Mesodermal cell (in vitro differentiated cells): ENCODE measurements around the gene MROH7.

Source experiments
- H3K27ac ChIP-seq: 2 replicates; pipeline ENCODE4 v1.7.0; 2013; ENCODE audit warnings: mild to moderate bottlenecking, low read depth, low read length, moderate library complexity; ENCODE audit not compliant: severe bottlenecking
- H3K36me3 ChIP-seq: 2 replicates; pipeline ENCODE4 v1.7.1; 2013; ENCODE audit warnings: mild to moderate bottlenecking, low read length, moderate library complexity; ENCODE audit not compliant: control insufficient read depth, insufficient read depth
- H3K4me1 ChIP-seq: one replicate; pipeline ENCODE4 v1.7.1; 2013; ENCODE audit warnings: mild to moderate bottlenecking, low read length; ENCODE audit not compliant: insufficient read depth, control insufficient read depth, poor library complexity, severe bottlenecking
- H3K4me3 ChIP-seq: 2 replicates; pipeline ENCODE4 v1.7.0; 2013; ENCODE audit warnings: low read length, control low read depth, mild to moderate bottlenecking; ENCODE audit not compliant: insufficient read depth, poor library complexity, severe bottlenecking; ENCODE audit errors: extremely low read depth
- H3K9me3 ChIP-seq: 2 replicates; pipeline ENCODE4 v1.7.1; 2013; ENCODE audit warnings: mild to moderate bottlenecking, low read length, moderate library complexity; ENCODE audit not compliant: control insufficient read depth
- WGBS, 2 experiments: methylation state at CpG; one replicate each; pipeline ENCODE4 v1.1.5; 2013; ENCODE audit warnings: missing lambda C conversion rate in 2 of 2; ENCODE audit not compliant: insufficient coverage in 2 of 2; 5-methylcytosine and 5-hydroxymethylcytosine counted together

The MROH7 gene

DNA sequence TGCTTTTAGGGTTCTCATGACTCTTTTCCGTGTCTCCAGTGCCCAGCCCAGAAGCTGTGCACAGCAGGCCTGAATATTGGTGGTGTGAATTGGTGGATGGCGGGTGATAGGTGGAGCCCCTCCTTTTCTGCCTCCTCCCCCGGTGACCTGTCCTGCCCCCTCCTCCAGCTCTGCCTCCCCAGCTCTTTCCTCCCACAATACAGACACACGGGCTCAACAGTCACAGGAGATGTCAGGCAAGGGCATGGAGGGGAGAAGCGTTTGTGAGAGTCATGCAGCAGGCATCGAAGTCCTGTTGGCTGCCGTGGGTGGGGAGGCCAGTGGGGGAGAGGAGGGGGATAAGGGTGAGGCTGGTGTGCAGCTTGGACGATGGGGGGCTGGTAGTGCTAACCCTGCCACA lies 56.8 kb downstream of the MROH7 start:
- no peaks in the 10 kb centered on the region for H3K36me3 ChIP-seq
- H3K9me3 ChIP-seq: no peaks in the 10 kb centered on the region
- WGBS, 2 experiments: 73 to 100% methylated on average over 1 to 4 of the region's 8 CpGs

DNA sequence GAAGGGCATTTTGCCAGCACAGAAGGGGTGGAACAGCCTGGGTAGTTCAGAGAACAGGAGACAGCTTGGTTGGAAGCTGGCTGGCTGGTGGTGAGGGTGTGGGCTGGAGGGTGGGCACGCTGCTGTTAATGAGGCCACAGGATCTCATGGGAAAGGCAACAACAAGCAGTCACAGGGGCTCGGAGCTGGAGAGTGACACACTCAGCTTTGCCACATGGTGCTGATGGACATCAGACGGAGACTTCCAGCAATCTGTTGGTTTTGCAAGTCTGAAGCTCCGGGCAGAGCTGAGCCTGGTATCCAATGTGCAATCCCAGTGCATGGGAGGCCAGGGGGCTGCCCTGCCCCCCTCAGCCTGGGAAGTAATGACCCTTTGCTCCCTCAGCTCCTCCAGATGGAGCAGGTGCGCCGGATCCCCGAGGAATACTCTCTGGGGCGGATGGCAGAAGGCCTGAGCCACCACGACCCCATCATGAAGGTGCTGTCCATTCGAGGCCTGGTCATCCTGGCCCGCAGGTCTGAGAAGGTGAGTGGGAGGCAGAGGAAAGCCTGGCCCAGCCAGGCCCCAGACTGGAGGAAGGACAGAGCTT lies 58.4 kb downstream of the MROH7 start:
- 88 to 94% methylated on average over 10 to 11 of the region's 11 CpGs for WGBS, 2 experiments

More for the DNA sequence above, 56.8 kb downstream of the MROH7 start:
- no peak overlapping the region for H3K4me3 ChIP-seq
- H3K4me1 ChIP-seq: no peaks in the 10 kb centered on the region
- no peak overlapping the region for H3K27ac ChIP-seq

DNA sequence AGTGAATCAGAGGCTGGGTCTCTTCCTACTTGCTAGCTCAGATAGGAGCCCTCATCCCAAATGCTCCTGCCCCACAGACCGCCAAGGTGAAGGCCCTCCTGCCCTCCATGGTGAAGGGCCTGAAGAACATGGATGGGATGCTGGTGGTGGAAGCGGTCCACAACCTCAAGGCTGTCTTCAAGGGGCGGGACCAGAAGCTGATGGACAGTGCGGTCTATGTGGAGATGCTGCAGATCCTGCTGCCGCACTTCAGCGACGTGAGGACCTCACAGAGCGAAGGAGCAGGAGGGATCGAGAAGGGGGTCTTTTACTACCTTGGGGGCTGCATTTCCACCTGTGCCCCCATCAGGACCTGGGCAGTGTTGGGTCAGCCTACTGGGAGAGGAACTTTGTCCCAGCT lies 59.5 kb downstream of the MROH7 start:
- WGBS, 2 experiments: 89% methylated on average over 5 to 8 of the region's 9 CpGs
- H3K4me1 ChIP-seq: no peaks in the 10 kb centered on the region
- H3K27ac ChIP-seq: no peak overlapping the region

More for the DNA sequence above, 58.4 kb downstream of the MROH7 start:
- Histone ChIP-seq H3K27ac (no peak overlapping the region), H3K36me3 (no peaks in the 10 kb centered on the region), H3K4me3 (no peak overlapping the region), H3K4me1 (no peaks in the 10 kb centered on the region), H3K9me3 (no peaks in the 10 kb centered on the region)

DNA sequence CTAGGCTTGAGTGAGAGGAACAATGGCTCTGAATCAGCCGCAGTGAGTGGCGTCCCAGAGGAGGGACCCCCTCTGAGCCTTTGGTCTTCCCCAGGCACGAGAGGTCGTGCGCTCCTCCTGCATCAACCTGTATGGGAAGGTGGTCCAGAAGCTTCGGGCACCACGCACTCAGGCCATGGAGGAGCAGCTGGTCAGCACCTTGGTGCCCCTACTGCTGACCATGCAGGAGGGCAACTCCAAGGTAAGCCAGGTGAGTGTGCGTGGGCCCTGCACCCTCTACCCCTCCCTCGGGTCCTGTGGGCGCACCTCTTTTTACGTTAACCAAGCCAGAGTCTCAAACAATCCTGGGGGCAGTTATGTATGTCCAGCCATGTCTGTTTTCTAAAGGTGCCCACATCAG lies 60.4 kb downstream of the MROH7 start:
- 88 to 91% methylated on average over 11 of the region's 11 CpGs for WGBS, 2 experiments
- H3K4me3 ChIP-seq: no peak overlapping the region
- H3K9me3 ChIP-seq: no peaks in the 10 kb centered on the region
- no peak overlapping the region for H3K27ac ChIP-seq
- no peaks in the 10 kb centered on the region for H3K36me3 ChIP-seq
- H3K4me1 ChIP-seq: no peaks in the 10 kb centered on the region

More for the DNA sequence above, 59.5 kb downstream of the MROH7 start:
- Histone ChIP-seq H3K4me3 (no peak overlapping the region), H3K36me3 (no peaks in the 10 kb centered on the region), H3K9me3 (no peaks in the 10 kb centered on the region)

DNA sequence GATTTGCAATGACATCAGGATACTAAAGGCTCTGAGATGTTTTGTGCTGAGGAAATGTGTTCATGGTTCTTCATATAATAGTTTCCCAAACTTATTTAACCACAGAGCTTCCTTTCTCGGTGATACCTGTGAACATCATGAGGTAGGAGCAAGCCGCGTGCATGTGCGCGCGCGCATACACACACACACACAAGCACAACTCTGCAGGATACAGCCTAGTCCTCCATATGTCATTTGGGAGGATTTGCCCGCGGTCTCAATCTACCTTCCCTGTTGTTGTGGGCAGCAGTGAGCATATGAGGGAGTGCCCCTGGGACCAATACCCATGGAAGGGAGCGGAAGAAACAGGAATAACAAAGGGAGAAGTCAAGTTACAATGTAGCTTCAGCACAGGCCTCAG lies 61.9 kb downstream of the MROH7 start:
- H3K36me3 ChIP-seq: no peaks in the 10 kb centered on the region
- no peak overlapping the region for H3K27ac ChIP-seq
- no peaks in the 10 kb centered on the region for H3K9me3 ChIP-seq
- H3K4me1 ChIP-seq: no peaks in the 10 kb centered on the region
- 90 to 94% methylated on average over 4 to 5 of the region's 10 CpGs for WGBS, 2 experiments
- H3K4me3 ChIP-seq: no peak overlapping the region

DNA sequence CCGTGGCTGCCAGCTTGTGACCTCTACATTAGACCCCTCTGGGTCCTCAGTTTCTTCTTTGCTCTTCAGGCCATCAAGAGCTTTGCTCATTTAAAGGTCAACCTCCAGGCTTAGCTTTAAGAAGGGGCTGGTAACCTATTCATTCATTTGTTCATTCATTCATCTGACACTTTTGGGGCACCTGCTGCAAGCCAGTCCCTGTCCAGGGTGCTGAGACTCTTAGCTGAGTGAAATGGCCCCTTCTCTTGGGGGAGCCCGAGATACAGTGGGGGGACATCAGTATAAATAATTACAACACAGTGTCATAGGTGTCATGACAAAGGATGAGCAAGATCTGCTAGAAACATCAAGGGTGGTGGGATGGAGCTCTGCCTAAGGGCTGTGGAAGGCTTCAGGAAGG lies 63.6 kb downstream of the MROH7 start:
- no peaks in the 10 kb centered on the region for H3K4me1 ChIP-seq

DNA sequence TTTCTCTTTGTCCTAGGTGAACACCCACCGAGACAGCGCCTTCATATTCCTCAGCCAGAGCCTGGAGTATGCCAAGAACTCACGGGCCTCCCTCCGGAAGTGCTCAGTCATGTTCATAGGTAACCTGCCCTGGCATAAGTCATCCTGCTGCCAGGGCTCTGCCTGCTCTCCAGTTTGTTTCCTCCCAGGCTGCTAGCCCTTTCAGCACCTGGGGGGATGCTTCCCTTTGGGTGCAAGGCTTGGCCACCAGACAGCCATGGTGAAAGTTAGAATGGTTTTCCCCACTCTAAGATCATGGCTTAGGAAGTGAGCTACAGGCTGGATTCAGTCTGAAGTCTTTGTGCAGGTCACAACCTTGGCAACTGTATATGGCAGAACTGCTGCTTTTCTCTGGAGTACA lies 64.8 kb downstream of the MROH7 start:
- H3K36me3 ChIP-seq: no peaks in the 10 kb centered on the region
- H3K27ac ChIP-seq: no peak overlapping the region
- 77 to 81% methylated on average over 4 of the region's 4 CpGs for WGBS, 2 experiments
- no peak overlapping the region for H3K4me3 ChIP-seq
- H3K9me3 ChIP-seq: no peaks in the 10 kb centered on the region
- H3K4me1 ChIP-seq: no peaks in the 10 kb centered on the region

More for the DNA sequence above, 63.6 kb downstream of the MROH7 start:
- H3K9me3 ChIP-seq: no peaks in the 10 kb centered on the region
- no peaks in the 10 kb centered on the region for H3K36me3 ChIP-seq
- WGBS, 2 experiments: 83 to 86% methylated on average over 1 of the region's 2 CpGs
- no peak overlapping the region for H3K27ac ChIP-seq
- no peak overlapping the region for H3K4me3 ChIP-seq

DNA sequence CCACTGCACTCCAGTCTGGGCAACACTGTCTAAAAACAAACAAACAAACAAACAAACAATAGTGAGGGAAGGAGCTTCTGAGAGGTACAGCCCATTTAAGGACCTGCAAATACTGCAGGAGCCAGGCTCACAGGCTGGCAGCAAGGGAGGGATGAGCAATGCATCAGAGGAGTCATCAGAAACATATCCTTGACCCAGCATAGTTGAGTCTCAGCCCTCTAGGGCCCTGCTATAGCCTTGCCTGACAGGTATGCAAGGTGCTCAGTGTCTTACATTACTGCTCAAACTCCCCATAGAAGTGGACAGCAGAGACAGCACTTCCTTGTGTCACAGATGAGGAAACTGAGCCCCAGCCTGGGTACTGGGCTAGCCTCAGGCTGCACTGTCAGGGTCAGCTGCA lies 66.8 kb downstream of the MROH7 start:
- H3K4me3 ChIP-seq: no peak overlapping the region
- H3K36me3 ChIP-seq: no peaks in the 10 kb centered on the region
- H3K27ac ChIP-seq: no peak overlapping the region
- H3K4me1 ChIP-seq: no peaks in the 10 kb centered on the region
- no peaks in the 10 kb centered on the region for H3K9me3 ChIP-seq

DNA sequence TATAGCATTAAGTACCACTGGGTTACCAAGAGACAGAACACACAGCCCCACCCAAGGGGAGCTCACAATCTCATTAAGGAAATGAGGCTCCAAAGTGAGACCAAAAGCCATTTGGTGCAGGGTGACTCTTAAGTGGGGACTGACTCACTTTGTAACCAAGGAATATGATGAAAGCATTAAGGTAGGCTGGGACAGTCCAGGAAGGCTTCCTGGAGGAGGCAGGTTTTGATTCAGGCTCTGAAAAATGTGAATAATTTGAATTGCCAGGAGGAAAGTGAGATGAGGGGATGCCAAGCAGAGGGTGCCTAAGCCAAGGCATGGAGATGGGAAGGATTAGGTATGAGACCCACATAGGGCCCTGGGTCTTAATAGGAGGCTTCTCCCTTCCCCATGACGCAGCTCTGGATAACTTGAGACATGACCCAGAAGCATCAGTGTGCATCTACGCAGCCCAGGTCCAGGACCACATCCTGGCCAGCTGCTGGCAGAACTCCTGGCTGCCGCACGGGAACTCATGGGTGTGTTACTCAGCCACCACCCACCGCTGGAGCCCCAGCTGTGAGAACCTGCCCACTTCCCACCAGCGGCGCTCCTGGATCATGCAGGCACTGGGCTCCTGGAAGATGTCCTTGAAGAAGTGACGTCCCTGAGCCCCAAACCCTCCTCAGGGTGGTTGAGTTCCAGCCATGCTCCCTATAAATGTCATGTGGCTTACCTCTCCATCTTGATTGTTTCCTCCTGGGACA lies 68.1 kb downstream of the MROH7 start:
- Histone ChIP-seq H3K9me3 (no peaks in the 10 kb centered on the region), H3K36me3 (no peaks in the 10 kb centered on the region), H3K4me1 (no peaks in the 10 kb centered on the region), H3K4me3 (no peak overlapping the region), H3K27ac (no peak overlapping the region)
- 83% methylated on average over 8 of the region's 8 CpGs for WGBS, 2 experiments

DNA sequence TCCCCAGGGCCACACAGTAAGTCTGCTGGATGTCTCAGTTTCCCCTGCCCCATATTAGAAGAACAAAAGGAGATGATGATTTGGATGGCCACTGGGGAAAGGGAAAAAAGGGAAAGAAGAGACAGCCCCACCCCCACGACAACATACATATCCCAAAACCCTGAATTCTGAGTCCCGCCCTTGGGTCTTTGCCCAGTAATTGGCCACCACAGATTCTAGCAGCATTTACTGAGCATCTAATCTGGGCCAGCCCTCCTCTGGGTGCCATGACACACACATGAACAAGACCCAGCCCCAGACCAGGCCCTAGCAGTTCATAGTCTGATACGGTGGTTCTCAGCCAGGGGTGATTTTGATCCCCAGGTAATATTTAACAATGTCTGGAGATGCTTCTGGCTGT lies 68.8 kb downstream of the MROH7 start:
- Histone ChIP-seq H3K4me1 (no peaks in the 10 kb centered on the region), H3K27ac (no peak overlapping the region), H3K36me3 (no peaks in the 10 kb centered on the region), H3K9me3 (no peaks in the 10 kb centered on the region), H3K4me3 (no peak overlapping the region)
- 86% methylated on average over 1 of the region's 3 CpGs; no CpG with 5 or more reads in 1 of the 2 experiments for WGBS, 2 experiments

DNA sequence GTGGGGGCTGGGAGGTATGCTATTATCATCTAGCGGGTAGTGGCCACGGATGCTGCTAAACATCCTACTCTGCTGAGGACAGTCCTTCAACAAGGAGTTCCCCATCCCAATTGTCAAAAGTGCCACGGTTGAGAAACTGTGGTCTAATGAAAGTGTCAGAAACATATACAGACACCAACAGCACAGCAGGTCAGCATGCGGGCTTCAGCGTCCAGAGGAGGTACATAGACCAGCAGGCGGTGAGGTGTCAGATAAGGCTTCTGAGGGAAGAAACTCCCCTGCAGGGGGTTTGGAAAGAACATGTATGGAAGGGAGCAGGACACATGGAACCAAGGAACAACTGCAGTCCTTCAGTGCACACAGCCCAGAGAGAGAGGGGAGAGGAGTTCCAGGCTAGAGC lies 69.3 kb downstream of the MROH7 start:
- Histone ChIP-seq H3K4me1 (no peaks in the 10 kb centered on the region), H3K27ac (no peak overlapping the region), H3K36me3 (no peaks in the 10 kb centered on the region), H3K9me3 (no peaks in the 10 kb centered on the region), H3K4me3 (no peak overlapping the region)
- 91 to 95% methylated on average over 4 to 5 of the region's 6 CpGs for WGBS, 2 experiments
